Ramos (cell line): ENCODE data around the gene GLT1D1.

ENCODE experiments used
- in situ Hi-C: fragments of 300-500 bp; cut with MboI; formaldehyde crosslinking; loops from one replicate; pipeline ENCODE4 v1.14.3; 2022; ENCODE audit warnings: low sequenced_read_pairs; ENCODE audit not compliant: unreplicated experiment

Gene GLT1D1

DNA sequence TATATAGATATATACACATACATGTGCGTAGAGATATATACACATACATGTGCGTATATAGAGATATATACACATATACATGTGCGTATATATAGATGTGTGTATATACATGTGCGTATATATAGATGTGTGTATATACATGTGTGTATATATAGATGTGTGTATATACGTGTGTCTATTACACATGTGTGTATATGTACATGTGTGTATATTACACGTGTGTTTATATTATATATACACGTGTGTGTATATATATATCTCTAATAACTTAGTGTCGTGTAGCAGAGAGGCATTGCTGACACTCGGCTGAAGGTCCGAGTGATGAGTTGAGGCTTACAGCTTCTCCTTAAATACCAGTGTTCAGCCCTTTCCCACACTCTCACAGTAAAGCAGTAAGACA lies 133.7 kb downstream of the GLT1D1 start:
- in situ Hi-C loops = no loop called here

DNA sequence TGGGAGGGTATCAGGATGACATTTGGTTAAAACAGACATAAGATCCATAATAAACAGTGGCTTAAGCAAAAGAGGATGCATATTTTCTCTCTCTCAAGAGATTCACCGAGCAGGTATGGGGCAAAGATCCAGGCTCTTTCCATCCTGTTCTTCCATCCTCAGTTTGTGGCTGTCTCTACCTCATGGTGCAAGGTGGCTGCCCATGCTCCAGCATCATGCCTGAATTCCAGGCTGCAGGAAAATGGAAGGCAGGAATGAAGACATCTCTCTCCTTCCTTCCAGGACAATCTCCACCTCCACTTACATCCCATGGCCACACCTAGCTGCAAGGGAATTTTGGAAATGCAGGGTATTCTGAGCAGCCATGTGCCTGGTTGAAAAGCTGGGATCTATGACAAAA lies 136.0 kb downstream of the GLT1D1 start:
- in situ Hi-C loops = no loop called here

DNA sequence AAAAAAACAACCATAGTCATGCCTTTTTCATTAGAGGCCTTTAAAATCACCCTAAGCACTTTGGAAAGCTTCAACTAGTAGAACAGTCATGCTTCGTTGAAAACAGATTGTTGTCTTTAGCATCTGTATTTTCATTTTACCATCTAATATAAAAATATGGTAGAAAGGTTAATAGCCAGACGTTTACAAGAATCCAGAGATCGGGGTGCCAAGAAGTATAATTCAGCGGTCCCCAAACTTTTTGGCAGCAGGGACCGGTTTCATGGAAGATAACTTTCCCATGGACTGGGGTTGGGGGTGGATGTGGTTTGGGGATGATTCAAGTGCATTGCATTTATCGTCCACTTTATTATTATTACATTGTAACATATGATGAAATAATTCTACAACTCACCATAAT lies 138.4 kb downstream of the GLT1D1 start:
- in situ Hi-C loops = no loop called here

DNA sequence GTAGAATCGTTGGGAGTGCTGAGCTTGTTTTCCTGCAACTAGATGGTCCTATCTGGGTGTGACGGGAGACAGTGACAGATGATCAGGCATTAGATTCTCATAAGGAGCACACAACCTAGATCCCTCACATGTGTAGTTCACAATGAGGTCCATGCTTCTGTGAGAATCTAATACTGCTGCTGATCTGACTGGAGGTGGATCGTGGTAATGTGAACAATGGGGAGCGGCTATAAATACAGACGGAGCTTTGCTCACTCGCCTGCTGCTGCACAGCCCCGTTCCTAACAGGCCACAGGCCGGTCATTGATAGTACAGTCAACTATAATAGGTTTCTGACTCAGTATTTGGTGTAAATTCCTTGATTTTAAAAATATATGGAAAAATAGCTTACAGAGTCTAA lies 138.8 kb downstream of the GLT1D1 start:
- in situ Hi-C loops = no loop called here

DNA sequence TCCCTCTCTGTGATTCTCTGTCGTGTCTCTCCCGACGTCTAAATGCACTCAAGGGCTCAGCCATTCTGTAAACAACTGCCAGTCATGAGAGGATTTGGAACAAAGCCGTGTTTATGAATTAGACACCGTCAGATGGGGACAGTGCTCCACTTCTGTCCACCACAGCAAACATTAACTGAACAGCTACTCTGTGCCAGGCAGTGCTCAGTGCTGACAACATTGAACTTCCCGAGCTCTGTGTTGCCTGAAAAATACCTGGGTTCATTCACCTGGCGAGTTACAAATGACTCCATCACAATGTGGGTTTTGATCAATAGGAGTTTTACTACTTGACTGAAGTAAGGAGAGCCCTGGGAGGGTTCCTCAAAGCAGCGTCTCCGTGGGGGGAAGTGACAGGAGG lies 139.3 kb downstream of the GLT1D1 start:
- in situ Hi-C loops = no loop called here

DNA sequence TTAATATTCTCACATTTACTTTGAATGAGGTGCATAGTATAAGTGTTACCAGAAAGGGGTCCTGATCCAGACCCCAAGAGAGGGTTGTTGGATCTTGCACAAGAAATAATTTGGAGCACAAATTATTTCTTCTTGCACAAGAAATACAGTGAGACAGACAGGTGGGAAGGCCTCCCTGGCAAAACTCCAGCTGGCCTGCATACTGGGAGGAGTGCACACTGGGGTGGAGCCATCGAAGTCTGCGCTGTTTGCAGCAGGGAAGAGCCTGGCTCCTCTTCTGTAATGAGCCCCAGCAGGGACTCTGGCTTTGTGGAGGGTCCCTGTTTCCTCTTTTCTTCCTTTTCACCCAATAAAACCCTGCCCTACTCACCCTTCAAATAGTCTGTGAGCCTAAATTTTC lies 141.6 kb downstream of the GLT1D1 start:
- in situ Hi-C loops = no loop called here

DNA sequence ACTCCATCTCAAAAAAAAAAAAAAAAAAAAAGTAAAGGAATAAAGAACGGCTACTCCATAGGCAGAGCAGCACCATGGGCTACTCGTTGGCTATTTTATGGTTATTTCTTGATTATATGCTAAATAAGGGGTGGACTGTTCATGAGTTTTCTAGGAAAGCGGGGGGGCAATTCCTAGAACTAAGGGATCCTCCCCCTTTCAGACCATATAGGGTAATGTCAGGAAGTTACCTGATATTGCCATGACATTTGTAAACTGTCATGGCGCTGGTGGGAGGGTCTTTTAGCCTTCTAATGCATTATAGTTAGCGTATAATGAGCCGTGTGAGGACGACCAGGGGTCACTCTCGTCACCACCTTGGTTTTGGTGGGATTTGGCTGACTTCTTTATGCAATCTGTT lies 142.3 kb downstream of the GLT1D1 start:
- in situ Hi-C loops = no loop called here

DNA sequence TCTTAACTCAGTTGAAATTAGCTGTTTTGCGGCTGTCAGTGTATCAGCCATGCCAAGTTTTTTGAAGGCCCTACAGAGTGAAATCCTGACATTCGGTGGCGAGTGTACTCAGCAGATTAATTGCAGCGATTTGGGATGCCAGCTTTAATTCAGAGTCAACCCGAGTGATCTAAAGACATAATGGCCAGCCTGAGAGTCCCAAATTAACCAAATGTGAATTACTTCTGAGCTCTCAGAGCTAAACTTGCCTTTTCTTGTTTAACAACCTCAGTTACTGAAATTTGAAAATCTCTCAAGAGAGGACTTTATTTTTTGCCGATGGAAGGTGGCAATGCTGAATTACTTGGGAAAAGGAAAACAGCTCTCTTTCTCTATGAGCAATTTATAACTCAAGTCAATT lies 148.5 kb downstream of the GLT1D1 start:
- in situ Hi-C loops = no loop called here

DNA sequence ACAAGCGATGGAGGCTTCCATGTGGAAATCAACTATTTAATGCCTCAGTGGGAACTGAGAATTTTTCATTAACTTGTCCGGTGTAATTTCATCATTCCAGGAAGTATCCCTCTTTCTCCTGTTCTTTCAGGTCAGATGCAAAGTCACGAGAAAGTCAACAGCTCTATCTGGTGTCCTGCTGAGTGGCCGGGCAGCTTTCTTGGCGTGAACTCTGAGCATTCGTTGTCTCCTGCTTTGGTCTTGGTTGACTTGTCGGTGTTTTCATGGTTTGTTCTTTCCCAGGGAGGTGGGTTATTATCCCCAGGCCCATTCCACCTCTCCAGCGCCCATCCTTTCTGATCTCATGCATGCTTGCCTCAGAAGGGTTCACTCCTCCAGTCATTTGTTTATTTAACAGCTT lies 149.1 kb downstream of the GLT1D1 start:
- in situ Hi-C loops = no loop called here

DNA sequence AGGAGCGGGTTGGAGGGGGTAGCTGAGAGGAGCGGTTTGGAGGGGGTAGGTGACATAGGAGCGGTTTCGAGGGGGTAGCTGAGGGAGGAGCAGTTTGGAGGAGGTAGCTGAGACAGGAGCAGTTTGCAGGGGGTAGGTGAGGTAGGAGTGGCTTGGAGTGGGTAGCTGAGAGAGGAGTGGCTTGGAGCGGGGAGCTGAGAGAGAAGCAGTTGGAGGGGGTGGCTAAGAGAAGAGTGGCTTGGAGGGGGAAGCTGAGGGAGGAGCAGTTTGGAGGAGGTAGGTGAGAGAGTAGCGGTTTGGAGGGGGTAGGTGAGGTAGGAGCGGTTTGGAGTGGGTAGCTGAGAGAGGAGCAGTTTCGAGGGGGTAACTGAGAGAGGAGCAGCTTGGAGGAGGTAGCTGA lies 152.1 kb downstream of the GLT1D1 start:
- in situ Hi-C loops = no loop called here

DNA sequence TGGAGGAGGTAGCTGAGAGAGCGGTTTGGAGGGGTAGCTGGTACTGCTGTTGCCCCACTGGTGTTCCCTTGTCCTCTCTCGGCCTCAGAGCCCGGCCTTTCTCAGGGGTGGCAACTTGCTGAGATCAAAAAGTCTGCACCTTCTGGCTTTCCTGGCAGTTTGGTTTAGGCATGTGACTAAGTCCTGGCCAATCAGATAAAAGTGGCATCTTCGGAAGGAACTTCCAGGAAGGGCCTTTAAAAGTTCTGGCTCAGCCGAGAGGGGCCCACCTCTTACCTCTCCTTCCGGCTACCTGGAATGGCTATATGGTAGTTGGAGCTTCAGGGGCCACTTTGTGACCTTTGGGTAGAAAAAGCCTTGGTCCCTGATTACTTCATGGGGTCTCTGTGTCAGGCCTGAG lies 152.6 kb downstream of the GLT1D1 start:
- in situ Hi-C loops = no loop called here

DNA sequence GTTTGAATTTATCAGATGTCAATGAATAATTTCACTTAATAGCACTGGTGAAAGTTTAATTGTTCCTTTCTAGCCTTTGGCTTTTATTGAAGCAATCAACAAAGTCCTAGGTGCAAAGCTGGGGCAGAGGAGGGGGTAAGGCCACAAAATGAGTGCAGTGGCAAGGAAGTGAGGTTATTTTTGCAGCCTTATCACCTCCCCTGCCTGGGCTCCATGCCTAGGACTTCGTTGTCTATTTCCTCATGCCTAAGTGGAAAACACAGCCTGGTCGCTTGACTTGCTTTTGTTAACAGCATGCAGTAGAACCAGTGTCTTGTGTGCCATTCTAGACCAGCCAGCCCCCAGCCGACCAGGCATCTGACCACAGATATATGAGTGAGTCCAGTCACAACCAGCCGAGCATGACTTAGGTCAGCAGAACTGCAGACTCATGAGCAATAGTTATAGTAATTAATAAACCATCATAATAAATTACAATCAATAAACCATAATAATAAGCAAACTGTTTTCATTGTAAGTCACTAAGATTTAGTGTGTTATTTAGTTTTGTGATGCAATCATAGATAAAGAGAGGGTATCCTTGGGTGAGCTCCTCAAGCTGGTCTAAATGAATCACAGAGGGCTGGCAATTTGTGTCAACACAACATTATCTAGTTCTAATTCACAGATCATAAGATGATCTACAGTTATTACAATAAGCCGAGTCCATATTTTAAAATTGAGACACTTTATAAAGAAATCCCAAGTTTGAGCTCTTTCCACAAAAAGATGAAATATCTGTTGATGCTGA lies 156.8 kb downstream of the GLT1D1 start:
- in situ Hi-C loops = no loop called here

DNA sequence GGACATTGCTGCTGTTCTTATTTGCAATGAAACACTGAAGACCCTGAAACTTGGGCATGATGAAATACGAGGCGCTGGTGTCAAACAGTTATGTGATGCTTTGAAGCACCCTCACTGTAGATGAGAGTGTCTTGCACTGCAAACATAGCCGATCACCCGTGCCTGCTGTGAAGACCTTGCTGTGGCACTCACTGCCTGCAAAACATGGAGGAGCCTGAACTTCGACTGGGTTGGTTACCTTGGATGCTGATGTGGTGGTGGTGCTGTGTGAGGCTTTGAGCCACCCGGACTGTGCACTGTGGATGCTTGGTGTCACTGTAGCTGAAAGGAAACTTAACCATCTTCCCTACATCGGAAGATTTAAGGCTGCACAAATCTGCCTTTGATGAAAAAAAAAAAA lies 162.9 kb downstream of the GLT1D1 start:
- in situ Hi-C loops = no loop called here

DNA sequence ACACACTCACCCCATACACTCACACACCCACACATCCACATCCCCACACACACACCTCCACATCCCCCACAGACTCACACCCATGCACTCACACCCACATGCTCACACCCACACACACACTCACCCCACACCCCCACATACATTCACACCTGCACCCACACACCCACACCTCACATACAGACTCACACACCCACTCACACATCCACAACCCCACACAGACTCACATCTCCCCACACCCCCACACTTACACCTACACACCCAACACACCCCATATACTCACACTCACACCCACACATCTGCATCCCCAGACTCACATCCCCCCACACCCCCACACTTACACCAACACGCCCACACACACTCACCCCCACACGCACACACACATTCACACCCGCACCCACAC lies 171.8 kb downstream of the GLT1D1 start:
- in situ Hi-C loops = no loop called here

DNA sequence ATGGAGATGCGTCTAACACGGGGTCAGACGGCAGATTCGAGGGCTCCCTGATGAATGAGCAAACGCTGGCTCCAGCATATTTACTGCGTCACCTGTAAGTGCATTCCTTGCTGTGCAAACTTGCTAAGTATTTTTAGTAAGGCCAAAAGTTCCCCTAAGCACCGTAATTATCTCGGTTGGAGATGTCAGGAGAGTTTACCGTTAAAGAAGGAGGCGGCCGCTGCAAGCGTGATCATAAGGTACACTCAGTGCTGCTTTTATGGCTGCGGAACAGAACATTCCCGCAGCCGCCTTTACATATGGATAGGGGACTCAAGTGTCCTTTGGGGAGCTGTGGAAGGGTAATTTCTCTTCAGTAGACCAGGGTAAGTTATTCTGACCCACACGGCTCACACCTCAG lies 175.6 kb downstream of the GLT1D1 start:
- in situ Hi-C loops = no loop called here
